Esophagus (tissue), 2 donors: Measurements from ENCODE around the gene DAND5. TPM values are rescaled to one million over a fixed set of nuclear protein-coding genes. Genes with fewer than 3 reads are reported as not detected.

Experiments
- H3K27ac ChIP-seq, 2 donors: one replicate each; pipeline ENCODE4 v1.5.1; 2013; ENCODE audit warnings: low read depth in 2 of 2, mild to moderate bottlenecking in 2 of 2, inconsistent platforms in 1 of 2, low read length in 1 of 2, moderate library complexity in 1 of 2
- H3K27me3 ChIP-seq, 2 donors: one replicate each; pipeline ENCODE4 v1.6.1; 2013; ENCODE audit warnings: low read length in 2 of 2, control low read depth in 1 of 2, mild to moderate bottlenecking in 1 of 2; ENCODE audit not compliant: insufficient read depth in 2 of 2, control insufficient read depth in 1 of 2
- H3K36me3 ChIP-seq, 2 donors: one replicate each; pipeline ENCODE4 v1.6.1; 2013; ENCODE audit warnings: low read length in 1 of 2; ENCODE audit not compliant: control insufficient read depth in 2 of 2, insufficient read depth in 2 of 2
- H3K4me1 ChIP-seq, 2 donors: one replicate each; pipeline ENCODE4 v1.6.1; 2013; ENCODE audit warnings: low read length in 1 of 2; ENCODE audit not compliant: control insufficient read depth in 2 of 2, insufficient read depth in 2 of 2
- H3K4me3 ChIP-seq, 2 donors: one replicate each; pipeline ENCODE4 v1.5.1; 2013; ENCODE audit warnings: low read length in 2 of 2, mild to moderate bottlenecking in 2 of 2, low read depth in 1 of 2, moderate library complexity in 1 of 2
- H3K9me3 ChIP-seq, 2 donors: one replicate each; pipeline ENCODE4 v1.6.1; 2013; ENCODE audit warnings: mild to moderate bottlenecking in 2 of 2, low read depth in 1 of 2, low read length in 1 of 2, moderate library complexity in 1 of 2; ENCODE audit not compliant: control insufficient read depth in 2 of 2, insufficient read depth in 1 of 2
- WGBS, 2 donors: extraction: QIAGEN DNeasy Blood & Tissue Kit; methylation state at CpG; one replicate each; pipeline ENCODE4 v1.1.7; 2013; 5-methylcytosine and 5-hydroxymethylcytosine counted together
- polyA plus RNA-seq, 2 donors: library from polyadenylated mRNA; stranded (reverse); fragments of 200-250 nt; gene quantifications; one replicate each; pipeline ENCODE4 v1.2.3, GENCODE V29; 2013
- donor health status: healthy with polysubstance abuse.
- donor health status: Bipolar disorder and iron deficiency.

DAND5 gene
- polyA plus RNA-seq, 2 donors, result not detected

- Histone ChIP-seq H3K4me3 (no peak overlapping the region), H3K4me1 (peaks cover 7 to 22% of the 10 kb centered on the region in 2 donors), H3K9me3 (no peaks in the 10 kb centered on the region), H3K36me3 (peaks cover 2 to 14% of the 10 kb centered on the region in 2 donors), H3K27ac (no peak overlapping the region), H3K27me3 (no peaks in the 10 kb centered on the region)
- whole genome bisulfite sequencing, 2 donors, result 62 to 73% methylated on average over 7 of the region's 7 CpGs
Observed at GRCh38 chr19:12936582-12936981, 32.8 kb upstream of the DAND5 start.

GRCh38 chr19:12937093-12937926 lies 32.1 kb upstream of the DAND5 start:
- H3K27ac ChIP-seq, result peak overlapping the region; percentile 41 to 56

GRCh38 chr19:12937927-12938778 lies 31.2 kb upstream of the DAND5 start, which contains the start of gene CALR:
Gene CALR (plus strand): TSS chr19:12938609. CDS start chr19:12938680, 71 bp downstream.
- H3K4me1 ChIP-seq, result peaks cover 3 to 16% of the 10 kb centered on the region in 2 donors
- 0% methylated on average over 54 to 63 of the region's 63 CpGs for WGBS, 2 donors
- peak within 1 kb of the TSS; percentile 88 to 99 for H3K4me3 ChIP-seq
- peak within 1 kb of the TSS; percentile 90 to 97 for H3K27ac ChIP-seq
- no peaks in the 10 kb centered on the region for H3K9me3 ChIP-seq
- no peaks in the 10 kb centered on the region for H3K27me3 ChIP-seq
- peaks cover 3 to 20% of the 10 kb centered on the region in 2 donors for H3K36me3 ChIP-seq

More at GRCh38 chr19:12937093-12937926, 32.1 kb upstream of the DAND5 start:
- H3K36me3 ChIP-seq, result peaks cover 2 to 17% of the 10 kb centered on the region in 2 donors
- no peaks in the 10 kb centered on the region for H3K27me3 ChIP-seq
- no peaks in the 10 kb centered on the region for H3K9me3 ChIP-seq
- peak overlapping the region; percentile 40 to 46 for H3K4me3 ChIP-seq
- WGBS, 2 donors, result 27 to 28% methylated on average over 23 of the region's 23 CpGs
- peaks cover 7 to 22% of the 10 kb centered on the region in 2 donors for H3K4me1 ChIP-seq

- Histone ChIP-seq H3K27me3 (no peaks in the 10 kb centered on the region), H3K4me1 (peaks cover 3 to 13% of the 10 kb centered on the region in 2 donors), H3K27ac (peak overlapping the region; percentile 90 to 97), H3K4me3 (peak overlapping the region; percentile 88 to 99), H3K36me3 (peaks cover 10 to 27% of the 10 kb centered on the region in 2 donors), H3K9me3 (no peaks in the 10 kb centered on the region)
- 0% methylated on average over 54 of the region's 54 CpGs for WGBS, 2 donors
Observed at GRCh38 chr19:12938779-12939601, 30.4 kb upstream of the DAND5 start.

GRCh38 chr19:12939975-12940423 lies 29.4 kb upstream of the DAND5 start:
- Histone ChIP-seq H3K27me3 (no peaks in the 10 kb centered on the region), H3K4me3 (peak overlapping the region; percentile 19 to 88), H3K4me1 (peaks cover 3 to 13% of the 10 kb centered on the region in 2 donors), H3K36me3 (peaks cover 10 to 30% of the 10 kb centered on the region in 2 donors), H3K9me3 (no peaks in the 10 kb centered on the region), H3K27ac (peak overlapping the region in 1 of 2 donors; percentile 57)
- WGBS, 2 donors, result 52 to 57% methylated on average over 10 of the region's 10 CpGs

GRCh38 chr19:12940897-12941296 lies 28.5 kb upstream of the DAND5 start:
- H3K4me3 ChIP-seq, result no peak overlapping the region

GRCh38 chr19:12943437-12944044 lies 25.8 kb upstream of the DAND5 start:
- no peaks in the 10 kb centered on the region for H3K9me3 ChIP-seq
- peaks cover 5 to 11% of the 10 kb centered on the region in 2 donors for H3K4me1 ChIP-seq
- WGBS, 2 donors, result 65 to 73% methylated on average over 16 to 18 of the region's 18 CpGs
- H3K27ac ChIP-seq, result no peak overlapping the region
- peaks cover 10 to 39% of the 10 kb centered on the region in 2 donors for H3K36me3 ChIP-seq
- H3K27me3 ChIP-seq, result no peaks in the 10 kb centered on the region
- no peak overlapping the region for H3K4me3 ChIP-seq

More at GRCh38 chr19:12940897-12941296, 28.5 kb upstream of the DAND5 start:
- Histone ChIP-seq H3K9me3 (no peaks in the 10 kb centered on the region), H3K27ac (peak overlapping the region in 1 of 2 donors; percentile 57), H3K27me3 (no peaks in the 10 kb centered on the region), H3K36me3 (peaks cover 10 to 30% of the 10 kb centered on the region in 2 donors), H3K4me1 (peaks cover 3 to 13% of the 10 kb centered on the region in 2 donors)
- WGBS, 2 donors, result 75 to 76% methylated on average over 2 of the region's 2 CpGs

- H3K4me1 ChIP-seq, result peaks cover 5 to 13% of the 10 kb centered on the region in 2 donors
- H3K4me3 ChIP-seq, result no peak overlapping the region
- WGBS, 2 donors, result 45 to 53% methylated on average over 2 of the region's 2 CpGs
- peak overlapping the region; percentile 10 to 61 for H3K27ac ChIP-seq
- H3K27me3 ChIP-seq, result no peaks in the 10 kb centered on the region
- peaks cover 13 to 46% of the 10 kb centered on the region in 2 donors for H3K36me3 ChIP-seq
- H3K9me3 ChIP-seq, result no peaks in the 10 kb centered on the region
Observed at GRCh38 chr19:12944104-12944674, 25.2 kb upstream of the DAND5 start.
